Lung (tissue), 12 donors: ENCODE data around the gene COL4A2. TPM values are rescaled to one million over a fixed set of nuclear protein-coding genes. Genes with fewer than 3 reads are reported as not detected.

Experiments used
- ATAC-seq: fragments of 200-7000 bp; cut with Tn5 transposase; one replicate; pipeline ENCODE4 v1.9.1; 2020; ENCODE audit warnings: moderate number of reproducible peaks; ENCODE audit not compliant: insufficient read depth, low FRiP score
- DNase-seq, 3 donors: peaks; one replicate each; pipeline ENCODE4 v3.0.0-alpha.2; 2013 to 2017
- H3K27ac ChIP-seq, 2 donors: one replicate each; pipeline ENCODE4 v1.5.1; 2013; ENCODE audit warnings: mild to moderate bottlenecking in 2 of 2, moderate library complexity in 2 of 2, control low read depth in 1 of 2, inconsistent platforms in 1 of 2, low read depth in 1 of 2, low read length in 1 of 2
- H3K27me3 ChIP-seq, 3 donors: one replicate each; pipeline ENCODE4 v1.5.1; 2013; ENCODE audit warnings: low read length in 2 of 3; ENCODE audit not compliant: control insufficient read depth in 3 of 3, insufficient read depth in 3 of 3
- H3K36me3 ChIP-seq, 4 donors: one replicate each; pipeline ENCODE4 v1.5.1; 2013; ENCODE audit warnings: low read length in 4 of 4, mild to moderate bottlenecking in 1 of 4, moderate library complexity in 1 of 4; ENCODE audit not compliant: control insufficient read depth in 4 of 4, insufficient read depth in 4 of 4
- H3K4me1 ChIP-seq, 5 donors: one replicate each; pipeline ENCODE4 v1.5.1; 2013; ENCODE audit warnings: low read length in 5 of 5, mild to moderate bottlenecking in 2 of 5, moderate library complexity in 1 of 5; ENCODE audit not compliant: control insufficient read depth in 5 of 5, insufficient read depth in 5 of 5
- H3K4me3 ChIP-seq: one replicate; pipeline ENCODE4 v1.5.1; 2013; ENCODE audit warnings: mild to moderate bottlenecking, control low read depth, moderate library complexity
- H3K9ac ChIP-seq, 2 donors: one replicate each; pipeline ENCODE4 v1.5.1; 2013; ENCODE audit warnings: low read length in 2 of 2, control low read depth in 1 of 2; ENCODE audit not compliant: insufficient read depth in 1 of 2
- H3K9me3 ChIP-seq, 4 donors: one replicate each; pipeline ENCODE4 v1.5.1; 2013; ENCODE audit warnings: low read length in 3 of 4, mild to moderate bottlenecking in 1 of 4, moderate library complexity in 1 of 4; ENCODE audit not compliant: control insufficient read depth in 4 of 4, insufficient read depth in 3 of 4
- CTCF ChIP-seq: IDR thresholded peaks from 2 replicates; pipeline ENCODE4 v1.5.1; 2012; ENCODE audit warnings: mild to moderate bottlenecking; ENCODE audit errors: control extremely low read depth, extremely low read depth
- WGBS, 2 donors: extraction: QIAGEN DNeasy Blood & Tissue Kit; methylation state at CpG; one replicate each; pipeline ENCODE4 v1.1.7; 2013; 5-methylcytosine and 5-hydroxymethylcytosine counted together
- polyA plus RNA-seq, 2 donors: library from polyadenylated mRNA; stranded (reverse); fragments of 200-250 nt; gene quantifications; one replicate each; pipeline ENCODE4 v1.2.1, GENCODE V29; 2013
- total RNA-seq, 2 donors: library from RNA; depleted of rRNA in 1 of 2; stranded (reverse); fragments of >200 nt in 1 of 2; gene quantifications; one replicate each; pipeline ENCODE4 v1.2.1, GENCODE V29; 2014 to 2021
- donor health status: control.
- donor health status: control.
- donor health status: Bipolar disorder and iron deficiency.
- donor health status: healthy.
- donor health status: DM: yes; HTN: yes; CAD: no.

The COL4A2 gene
- total and polyA plus RNA-seq, 4 donors: 169 to 627 (median 339) TPM

GRCh38 chr13:110387451-110388107 lies 80.5 kb downstream of the COL4A2 start:
- no peak overlapping the region for H3K4me3 ChIP-seq
- no peaks in the 10 kb centered on the region for H3K9me3 ChIP-seq
- peak overlapping the region; percentile 53 to 84 for H3K27ac ChIP-seq
- no peak for TF ChIP-seq CTCF
- peak; percentile 69 to 75 (median 70) for DNase-seq
- no peak for ATAC-seq
- WGBS, 2 donors: 18% methylated on average over 24 to 25 of the region's 25 CpGs
- peak overlapping the region in 1 of 2 donors; percentile 72 for H3K9ac ChIP-seq
- peaks cover 13 to 25% (median 17%) of the 10 kb centered on the region in 5 donors for H3K4me1 ChIP-seq
- no peaks in the 10 kb centered on the region for H3K27me3 ChIP-seq
- H3K36me3 ChIP-seq: peaks cover 0 to 4% (median 2%) of the 10 kb centered on the region in 4 donors

- Histone ChIP-seq H3K4me3 (no peak overlapping the region), H3K9me3 (no peaks in the 10 kb centered on the region), H3K4me1 (peaks cover 13 to 28% (median 18%) of the 10 kb centered on the region in 5 donors), H3K9ac (peak overlapping the region in 1 of 2 donors; percentile 72), H3K36me3 (peaks cover 0 to 4% (median 2%) of the 10 kb centered on the region in 4 donors), H3K27ac (peak overlapping the region; percentile 53 to 78), H3K27me3 (no peaks in the 10 kb centered on the region)
- ATAC-seq (peak; percentile 24), DNase-seq (peak; percentile 82 to 88 (median 82))
- no peak for TF ChIP-seq CTCF
- WGBS, 2 donors: 50 to 55% methylated on average over 19 of the region's 19 CpGs
Observed at GRCh38 chr13:110388108-110388943, 81.2 kb downstream of the COL4A2 start.

DNA sequence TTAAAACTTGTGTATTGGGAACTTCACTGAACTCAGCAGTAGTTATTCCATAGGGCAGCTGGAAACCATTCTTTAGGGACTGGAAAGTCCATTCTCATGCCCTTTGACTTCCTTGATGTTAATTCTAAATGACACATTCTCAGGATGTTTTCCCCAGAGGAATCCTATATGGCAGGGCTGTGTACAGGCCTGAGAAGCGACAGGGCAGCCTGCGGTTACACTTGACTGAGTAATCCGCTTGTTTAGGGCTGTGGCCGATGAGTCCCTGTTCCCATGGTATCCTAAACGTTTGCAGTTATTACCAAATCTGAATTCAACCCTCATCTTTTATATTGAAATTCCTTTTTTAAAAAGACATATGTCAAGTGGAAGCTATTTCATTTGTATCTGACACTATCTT lies 83.5 kb downstream of the COL4A2 start:
- Histone ChIP-seq H3K27me3 (no peaks in the 10 kb centered on the region), H3K9ac (no peak overlapping the region), H3K4me1 (peaks cover 15 to 29% (median 22%) of the 10 kb centered on the region in 5 donors), H3K36me3 (peaks cover 0 to 3% (median under 1%) of the 10 kb centered on the region in 4 donors), H3K9me3 (no peaks in the 10 kb centered on the region), H3K27ac (peak overlapping the region in 1 of 2 donors; percentile 3), H3K4me3 (no peak overlapping the region)
- ATAC-seq (no peak), DNase-seq (peak in 1 of 3 donors; percentile 45)
- TF ChIP-seq CTCF: no peak
- WGBS, 2 donors: 85 to 89% methylated on average over 5 of the region's 5 CpGs
